CD4-positive, alpha-beta T cell (primary cell): ENCODE data around the gene CIDEA. TPM values are rescaled to one million over a fixed set of nuclear protein-coding genes. Genes with fewer than 3 reads are reported as not detected.

Experiments
- ATAC-seq: fragments of 200-7000 bp; cut with Tn5 transposase; one replicate; pipeline ENCODE4 v1.10.0; 2022; ENCODE audit warnings: mild to moderate bottlenecking; ENCODE audit not compliant: poor library complexity
- CTCF ChIA-PET: fragments of 350-600 bp; sonication (Branson Sonifier 250); formaldehyde crosslinking; loops from one replicate; lab custom pipeline; 2021; ENCODE audit warnings: antibody characterized with exemption, inconsistent platforms; lab: Charles Lee
- POLR2A ChIA-PET: fragments of 350-600 bp; sonication (Branson Sonifier 250); formaldehyde crosslinking; loops from one replicate; lab custom pipeline; 2021; ENCODE audit warnings: antibody characterized with exemption, inconsistent platforms; lab: Charles Lee
- DNase-seq, 14 experiments: peaks; one replicate each; pipeline ENCODE4 v3.0.0-alpha.2; 2013 to 2020; ENCODE audit warnings: mixed read lengths in 2 of 14
- H3K27ac ChIP-seq, 2 donors: one replicate each; pipeline versions ENCODE4 v1.5.1 to v1.7.0; 2013; ENCODE audit warnings: low read length in 2 of 2, low read depth in 1 of 2, mild to moderate bottlenecking in 1 of 2
- H3K27me3 ChIP-seq, 2 experiments: 1 replicate in 1 of 2; 2 replicates in 1 of 2; pipeline versions ENCODE4 v1.6.1 to v1.7.0; 2013; ENCODE audit warnings: low read length in 2 of 2, control low read depth in 1 of 2, mild to moderate bottlenecking in 1 of 2, moderate library complexity in 1 of 2; ENCODE audit not compliant: insufficient read depth in 2 of 2, control insufficient read depth in 1 of 2
- H3K36me3 ChIP-seq: one replicate; pipeline ENCODE4 v1.6.1; 2013; ENCODE audit warnings: low read length, control low read depth; ENCODE audit not compliant: insufficient read depth
- H3K4me1 ChIP-seq: one replicate; pipeline ENCODE4 v1.6.1; 2013; ENCODE audit warnings: low read length, control low read depth; ENCODE audit not compliant: insufficient read depth
- H3K4me3 ChIP-seq: one replicate; pipeline ENCODE4 v1.5.1; 2013; ENCODE audit warnings: mild to moderate bottlenecking, low read length, moderate library complexity
- H3K9me3 ChIP-seq, 2 experiments: 1 replicate in 1 of 2; 2 replicates in 1 of 2; pipeline versions ENCODE4 v1.6.1 to v1.7.0; 2013; ENCODE audit warnings: low read length in 2 of 2, mild to moderate bottlenecking in 2 of 2, control low read depth in 1 of 2, moderate library complexity in 1 of 2; ENCODE audit not compliant: control insufficient read depth in 1 of 2, insufficient read depth in 1 of 2
- H3K27ac Mint-ChIP-seq: one replicate; pipeline ENCODE4 v1.8.0; 2020; ENCODE audit warnings: mixed read lengths
- H3K27me3 Mint-ChIP-seq: one replicate; pipeline ENCODE4 v1.8.0; 2021; ENCODE audit warnings: mixed read lengths
- H3K36me3 Mint-ChIP-seq: one replicate; pipeline ENCODE4 v1.8.0; 2021; ENCODE audit warnings: low read depth, mixed read lengths
- H3K4me1 Mint-ChIP-seq: one replicate; pipeline ENCODE4 v1.8.0; 2021; ENCODE audit warnings: low read depth, mixed read lengths
- H3K4me3 Mint-ChIP-seq: one replicate; pipeline ENCODE4 v1.8.0; 2020; ENCODE audit warnings: mild to moderate bottlenecking, mixed read lengths
- H3K9me3 Mint-ChIP-seq: one replicate; pipeline ENCODE4 v1.8.0; 2020; ENCODE audit warnings: mixed read lengths
- intact Hi-C, 2 experiments: fragments of 100-400 bp; cut with DNase I in 1 of 2; cut with micrococcal nuclease in 1 of 2; formaldehyde crosslinking; loops; one replicate each; pipeline versions ENCODE4 v1.15.1 to v1.9.0; 2023 to 2025; cut with DNase I, micrococcal nuclease
- total RNA-seq, 174 experiments: library from RNA in 2 of 174; stranded (reverse) in 2 of 174; gene quantifications; one replicate each; pipeline ENCODE4 v1.2.3 and lab custom pipeline; 2021 to 2026
- TF ChIP-seq, protein P1 (sequence below): fragments of 200-600 bp; IDR thresholded peaks from one replicate; pipeline ENCODE4 v1.8.0; 2022; ENCODE audit warnings: antibody characterized with exemption, mild to moderate bottlenecking

The CIDEA gene
- total RNA-seq, 2 experiments from 2014 or later, result not detected

- no peak overlapping the region for H3K27ac Mint-ChIP-seq
- H3K4me1 Mint-ChIP-seq, result no peaks in the 10 kb centered on the region
- intact Hi-C loops, result no loop called here
- H3K36me3 ChIP-seq, result no peaks in the 10 kb centered on the region
- H3K27me3 Mint-ChIP-seq, result peaks cover 48% of the 10 kb centered on the region
- no peaks in the 10 kb centered on the region for H3K4me1 ChIP-seq
- no peak for ATAC-seq
- peaks cover 2 to 13% of the 10 kb centered on the region in 2 experiments for H3K27me3 ChIP-seq
- CTCF ChIA-PET, result no interaction called here
- no peaks in the 10 kb centered on the region for H3K9me3 ChIP-seq
- TF ChIP-seq, protein P1, sequence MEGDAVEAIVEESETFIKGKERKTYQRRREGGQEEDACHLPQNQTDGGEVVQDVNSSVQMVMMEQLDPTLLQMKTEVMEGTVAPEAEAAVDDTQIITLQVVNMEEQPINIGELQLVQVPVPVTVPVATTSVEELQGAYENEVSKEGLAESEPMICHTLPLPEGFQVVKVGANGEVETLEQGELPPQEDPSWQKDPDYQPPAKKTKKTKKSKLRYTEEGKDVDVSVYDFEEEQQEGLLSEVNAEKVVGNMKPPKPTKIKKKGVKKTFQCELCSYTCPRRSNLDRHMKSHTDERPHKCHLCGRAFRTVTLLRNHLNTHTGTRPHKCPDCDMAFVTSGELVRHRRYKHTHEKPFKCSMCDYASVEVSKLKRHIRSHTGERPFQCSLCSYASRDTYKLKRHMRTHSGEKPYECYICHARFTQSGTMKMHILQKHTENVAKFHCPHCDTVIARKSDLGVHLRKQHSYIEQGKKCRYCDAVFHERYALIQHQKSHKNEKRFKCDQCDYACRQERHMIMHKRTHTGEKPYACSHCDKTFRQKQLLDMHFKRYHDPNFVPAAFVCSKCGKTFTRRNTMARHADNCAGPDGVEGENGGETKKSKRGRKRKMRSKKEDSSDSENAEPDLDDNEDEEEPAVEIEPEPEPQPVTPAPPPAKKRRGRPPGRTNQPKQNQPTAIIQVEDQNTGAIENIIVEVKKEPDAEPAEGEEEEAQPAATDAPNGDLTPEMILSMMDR, result no peak
- POLR2A ChIA-PET, result no interaction called here
- no peak overlapping the region for H3K4me3 ChIP-seq
- no peaks in the 10 kb centered on the region for H3K36me3 Mint-ChIP-seq
- H3K27ac ChIP-seq, result no peak overlapping the region
- H3K9me3 Mint-ChIP-seq, result no peaks in the 10 kb centered on the region
- no peak for DNase-seq
- H3K4me3 Mint-ChIP-seq, result no peak overlapping the region
Measured at GRCh38 chr18:12245793-12246135, 8.4 kb upstream of the CIDEA start.

DNA sequence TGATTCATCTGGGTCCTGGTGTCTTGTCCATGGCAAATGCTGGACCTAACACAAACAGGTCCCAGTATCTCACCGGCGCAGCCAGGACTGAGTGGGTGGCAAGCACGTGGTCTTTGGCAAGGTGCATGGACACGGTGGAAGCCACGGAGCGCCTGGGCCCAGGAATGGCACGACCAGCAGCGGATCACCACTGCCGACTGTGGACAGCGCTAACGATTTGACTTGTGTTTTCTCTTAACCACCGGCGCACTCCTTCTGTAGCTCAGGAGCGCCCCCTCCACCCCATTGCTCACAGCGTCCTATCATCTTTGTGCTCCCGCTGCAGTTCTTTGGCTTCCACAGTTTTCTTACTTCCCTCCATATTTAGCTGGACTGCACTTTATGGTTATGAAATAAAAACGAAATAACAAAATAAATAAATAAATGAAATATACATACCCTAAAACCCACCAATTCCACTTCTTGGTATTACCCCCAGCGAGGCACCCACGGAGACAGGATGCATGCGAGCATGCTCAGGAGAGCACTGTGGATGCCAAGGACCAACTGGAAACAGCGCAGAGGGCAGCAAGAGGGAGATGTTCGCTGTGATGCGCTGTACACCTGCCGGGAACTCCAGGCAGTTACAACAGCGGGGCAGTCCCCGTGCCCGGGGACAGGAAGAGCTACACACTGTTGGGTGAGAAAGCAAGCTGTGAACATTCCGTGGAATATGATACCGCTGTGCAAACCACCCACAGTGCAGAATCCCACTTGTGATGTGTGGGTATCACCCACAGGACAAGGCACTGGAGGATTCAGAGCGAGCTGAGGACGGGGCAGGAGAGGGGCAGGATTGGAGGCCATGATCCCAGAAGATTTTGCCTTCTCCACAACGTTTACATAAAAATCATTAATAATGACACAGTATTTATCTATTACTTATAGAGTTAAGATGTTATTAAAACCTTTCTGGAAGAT lies 7.0 kb upstream of the CIDEA start:
- CTCF ChIA-PET, result no interaction called here
- no peak for ATAC-seq

DNA sequence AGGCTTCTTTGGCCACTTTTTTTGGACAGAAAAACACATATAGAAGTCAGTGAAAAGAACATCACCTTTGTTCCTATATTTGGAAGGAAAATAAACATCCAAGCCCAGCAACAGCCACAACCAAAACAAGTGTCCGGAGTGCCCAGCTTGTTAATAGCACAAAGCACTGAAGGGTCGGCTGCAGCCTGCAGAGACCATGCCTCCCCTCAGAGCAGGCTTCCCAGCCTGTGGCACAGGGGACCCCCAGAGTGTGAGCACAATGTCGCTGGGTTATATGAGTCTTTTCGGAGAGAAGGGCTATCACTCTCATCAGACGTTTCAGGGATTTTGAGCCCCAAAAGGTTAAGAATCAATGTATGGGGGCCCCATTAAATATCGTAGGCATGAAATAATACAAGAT lies 6.2 kb upstream of the CIDEA start:
- Histone ChIP-seq H3K36me3 (no peaks in the 10 kb centered on the region), H3K4me1 (no peaks in the 10 kb centered on the region), H3K27ac (no peak overlapping the region), H3K4me3 (no peak overlapping the region), H3K9me3 (peaks cover 0 to under 1% of the 10 kb centered on the region in 2 experiments), H3K27me3 (peaks cover 11 to 20% of the 10 kb centered on the region in 2 experiments)
- Mint-ChIP-seq H3K27ac (no peak overlapping the region), H3K36me3 (no peaks in the 10 kb centered on the region), H3K9me3 (no peaks in the 10 kb centered on the region), H3K4me1 (no peaks in the 10 kb centered on the region), H3K27me3 (peaks cover 51% of the 10 kb centered on the region), H3K4me3 (no peak overlapping the region)
- ATAC-seq, result no peak
- TF ChIP-seq, protein P1, result no peak
- CTCF ChIA-PET, result no interaction called here
- DNase-seq, result no peak
- intact Hi-C loops, result no loop called here
- POLR2A ChIA-PET, result no interaction called here

More for the DNA sequence above, 7.0 kb upstream of the CIDEA start:
- Histone ChIP-seq H3K4me3 (no peak overlapping the region), H3K36me3 (no peaks in the 10 kb centered on the region), H3K4me1 (no peaks in the 10 kb centered on the region), H3K27me3 (peaks cover 7 to 17% of the 10 kb centered on the region in 2 experiments), H3K9me3 (no peaks in the 10 kb centered on the region), H3K27ac (no peak overlapping the region)
- H3K4me1 Mint-ChIP-seq, result no peaks in the 10 kb centered on the region
- H3K4me3 Mint-ChIP-seq, result no peak overlapping the region
- H3K9me3 Mint-ChIP-seq, result no peaks in the 10 kb centered on the region
- no peaks in the 10 kb centered on the region for H3K36me3 Mint-ChIP-seq
- TF ChIP-seq, protein P1, result no peak
- H3K27ac Mint-ChIP-seq, result no peak overlapping the region
- POLR2A ChIA-PET, result no interaction called here
- intact Hi-C loops, result no loop called here
- peaks cover 48% of the 10 kb centered on the region for H3K27me3 Mint-ChIP-seq
- no peak for DNase-seq
